HG03280 (cell line): ENCODE results near the gene KCTD2.
"Not testable (repeated sequence)": the region's sequence is repeated elsewhere in the genome, so short reads cannot be mapped to it uniquely, and the experiment has no call there.

Experiments
- ATAC-seq: cut with Tn5 transposase; IDR thresholded peaks from one replicate; pipeline ENCODE4 v1.9.1; 2021; ENCODE audit warnings: mild to moderate bottlenecking, moderate library complexity; ENCODE audit not compliant: unreplicated experiment

The KCTD2 gene, protein sequence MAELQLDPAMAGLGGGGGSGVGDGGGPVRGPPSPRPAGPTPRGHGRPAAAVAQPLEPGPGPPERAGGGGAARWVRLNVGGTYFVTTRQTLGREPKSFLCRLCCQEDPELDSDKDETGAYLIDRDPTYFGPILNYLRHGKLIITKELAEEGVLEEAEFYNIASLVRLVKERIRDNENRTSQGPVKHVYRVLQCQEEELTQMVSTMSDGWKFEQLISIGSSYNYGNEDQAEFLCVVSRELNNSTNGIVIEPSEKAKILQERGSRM

DNA sequence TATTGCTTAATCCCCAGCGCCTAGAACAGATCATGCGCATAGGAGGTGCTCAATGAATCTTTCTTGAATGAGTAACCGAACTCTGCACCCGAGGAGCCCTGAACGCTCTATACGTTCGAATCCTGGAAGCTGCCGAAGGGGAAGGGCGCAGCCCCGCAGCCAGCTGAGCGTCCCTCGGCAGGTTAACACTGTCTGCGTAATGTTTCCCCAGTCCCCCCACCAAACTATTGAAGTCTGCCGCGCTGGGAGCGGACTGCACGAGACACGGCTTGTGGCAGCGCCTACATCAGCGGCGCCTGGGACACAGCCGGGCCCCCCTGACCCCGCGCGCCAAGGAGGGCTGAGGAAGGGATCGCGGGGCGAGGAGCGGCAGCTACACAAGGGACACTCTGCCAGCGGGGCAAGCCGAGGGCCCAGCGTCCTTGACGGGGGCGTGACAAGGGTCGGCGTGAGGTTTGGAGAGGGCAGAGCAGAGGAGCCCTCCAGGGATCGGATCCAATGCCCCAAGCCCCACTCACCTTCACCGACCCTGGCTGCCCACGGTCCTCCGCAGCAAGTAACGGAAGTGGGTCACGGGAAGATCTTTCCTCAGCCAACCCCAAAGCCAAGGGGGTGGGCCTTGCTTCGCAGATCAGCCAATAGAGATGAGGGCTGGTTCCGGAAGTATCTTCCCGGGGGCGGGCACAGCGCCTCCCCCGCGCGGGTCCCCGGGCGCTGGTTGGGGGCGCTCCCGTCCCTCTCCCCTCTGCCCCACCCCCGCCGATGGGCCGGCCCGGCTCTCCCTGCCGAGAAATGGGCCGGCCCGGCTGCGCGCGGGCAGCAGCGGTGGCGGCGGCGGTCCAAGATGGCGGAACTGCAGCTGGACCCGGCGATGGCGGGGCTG lies at the start of gene KCTD2, which contains the start of gene ATP5PD:
TSS of gene KCTD2 (plus strand) at position 819 of the 883 bp plus-strand sequence. CDS start at position 845, 26 bp downstream.
TSS of gene ATP5PD (minus strand) at position 563 of the 883 bp plus-strand sequence. CDS start 4,319 bp downstream, outside the sequence.
- ATAC-seq: peak; percentile 94

DNA sequence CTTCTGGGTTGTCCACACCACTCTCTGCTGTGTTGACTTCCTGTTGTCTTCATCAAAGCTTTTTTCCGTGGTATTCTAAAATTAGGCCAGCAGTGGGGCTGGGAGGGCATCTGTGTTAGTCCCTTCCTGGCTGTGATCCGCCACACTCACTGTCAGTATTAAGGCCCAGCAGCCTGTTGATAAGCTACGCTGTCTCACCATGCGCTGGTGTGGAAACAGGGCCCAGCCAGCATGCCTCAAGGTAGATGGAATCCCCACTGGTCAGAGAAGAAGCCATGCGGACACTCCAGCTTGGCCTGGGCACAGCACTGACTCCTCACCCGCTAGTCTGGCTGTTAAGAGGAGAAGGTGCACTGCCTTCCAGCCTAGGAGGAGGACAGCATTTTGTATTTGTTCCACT lies 48.2 kb upstream of the KCTD2 start:
- ATAC-seq: no peak

DNA sequence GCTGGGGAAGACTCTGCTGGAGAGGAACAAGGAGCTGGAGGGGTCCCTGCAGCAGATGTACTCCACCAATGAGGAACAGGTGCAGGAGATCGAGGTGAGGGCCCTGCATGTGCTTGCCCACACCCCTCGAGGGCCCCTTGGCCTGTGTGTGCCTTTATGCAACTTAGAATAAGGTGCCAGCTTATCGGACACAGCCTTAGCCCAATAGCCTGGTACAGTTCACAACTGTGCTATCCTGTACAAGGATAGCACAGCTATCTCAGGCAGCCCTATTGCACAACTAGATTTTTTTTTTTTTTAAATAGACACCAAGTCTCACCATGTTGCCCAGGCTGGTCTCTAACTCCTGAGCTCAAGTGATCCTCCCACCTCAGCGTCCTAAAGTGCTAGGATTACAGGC lies 47.5 kb upstream of the KCTD2 start:
- no peak for ATAC-seq

DNA sequence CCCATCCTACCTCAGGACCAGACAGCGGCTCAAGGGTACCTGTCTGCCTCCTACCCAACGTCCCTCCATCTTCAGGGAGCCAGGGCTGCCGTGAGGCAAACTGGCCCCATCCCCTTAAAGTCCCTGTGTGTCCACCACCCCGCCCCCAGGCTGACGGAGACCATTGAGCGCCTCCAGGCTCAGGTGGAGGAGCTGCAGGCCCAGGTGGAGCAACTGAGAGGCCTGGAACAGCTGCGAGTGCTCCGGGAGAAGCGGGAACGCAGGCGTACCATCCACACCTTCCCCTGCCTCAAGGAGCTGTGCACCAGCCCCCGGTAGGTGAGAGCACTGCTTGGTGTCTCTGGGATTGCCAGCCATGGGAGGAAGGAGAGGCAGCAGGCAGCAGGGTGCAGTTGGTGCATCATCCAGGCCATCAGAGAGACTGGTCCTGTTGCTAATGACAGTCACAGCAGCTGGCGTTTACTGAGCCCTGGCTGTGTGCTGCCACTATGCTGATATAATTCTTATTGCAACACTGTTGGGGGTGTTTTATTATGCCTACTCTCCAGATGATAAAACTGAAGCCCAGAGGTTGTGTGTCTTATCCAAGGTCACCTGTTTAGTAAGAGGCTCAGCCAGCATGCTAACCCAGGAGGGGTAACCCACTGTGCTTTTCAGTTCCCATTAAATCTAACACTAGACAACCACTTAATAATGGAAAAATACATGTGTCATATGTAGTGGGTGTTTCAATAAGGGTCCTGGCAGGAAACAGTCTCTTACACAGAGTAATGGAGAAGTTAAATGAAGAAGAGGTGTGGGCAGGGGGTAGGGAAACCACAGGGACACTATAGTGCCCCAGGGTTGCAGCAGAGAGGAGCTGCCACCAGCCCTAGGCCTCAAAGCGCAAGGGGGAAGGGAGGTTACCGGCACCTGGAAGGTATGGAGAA lies 44.8 kb upstream of the KCTD2 start:
- ATAC-seq: no peak

DNA sequence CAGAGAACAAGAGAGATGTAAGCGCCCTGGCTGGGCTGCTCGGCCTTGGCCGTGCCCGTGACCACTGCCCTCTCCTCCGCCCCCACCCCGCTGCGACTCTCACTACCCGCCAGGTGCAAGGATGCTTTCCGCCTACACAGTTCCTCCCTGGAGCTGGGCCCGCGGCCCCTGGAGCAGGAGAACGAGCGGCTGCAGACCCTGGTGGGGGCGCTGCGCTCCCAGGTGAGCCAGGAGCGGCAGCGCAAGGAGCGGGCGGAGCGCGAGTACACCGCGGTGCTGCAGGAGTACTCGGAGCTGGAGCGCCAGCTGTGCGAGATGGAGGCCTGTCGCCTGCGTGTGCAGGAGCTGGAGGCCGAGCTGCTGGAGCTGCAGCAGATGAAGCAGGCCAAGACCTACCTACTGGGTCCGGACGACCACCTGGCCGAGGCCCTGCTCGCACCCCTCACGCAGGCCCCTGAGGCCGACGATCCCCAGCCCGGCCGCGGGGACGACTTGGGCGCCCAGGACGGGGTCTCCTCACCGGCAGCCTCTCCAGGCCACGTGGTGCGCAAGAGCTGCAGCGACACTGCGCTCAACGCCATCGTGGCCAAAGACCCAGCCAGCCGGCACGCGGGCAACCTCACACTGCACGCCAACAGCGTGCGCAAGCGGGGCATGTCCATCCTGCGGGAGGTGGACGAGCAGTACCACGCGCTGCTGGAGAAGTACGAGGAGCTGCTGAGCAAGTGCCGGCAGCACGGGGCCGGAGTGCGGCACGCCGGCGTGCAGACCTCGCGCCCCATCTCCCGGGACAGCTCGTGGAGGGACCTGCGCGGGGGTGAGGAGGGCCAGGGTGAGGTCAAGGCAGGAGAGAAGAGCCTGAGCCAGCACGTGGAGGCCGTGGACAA lies 43.7 kb upstream of the KCTD2 start:
- ATAC-seq: no peak

DNA sequence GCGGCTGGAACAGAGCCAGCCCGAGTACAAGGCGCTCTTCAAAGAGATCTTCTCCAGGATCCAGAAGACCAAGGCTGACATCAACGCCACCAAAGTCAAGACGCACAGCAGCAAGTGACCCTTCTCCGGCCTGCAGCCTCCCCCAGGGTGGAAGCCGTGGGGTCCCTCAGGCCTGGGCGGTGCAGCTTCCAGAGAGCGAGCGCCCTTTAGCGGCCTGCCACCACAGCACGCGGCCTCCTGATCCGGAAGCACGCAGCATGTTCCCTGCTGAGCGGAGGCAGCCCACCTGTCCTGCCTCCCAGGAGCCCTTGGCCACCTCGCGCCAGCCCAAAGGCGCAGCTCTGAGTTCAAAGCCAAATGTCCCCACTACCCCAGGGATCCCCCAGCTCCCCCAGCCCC lies 43.1 kb upstream of the KCTD2 start:
- no peak for ATAC-seq

DNA sequence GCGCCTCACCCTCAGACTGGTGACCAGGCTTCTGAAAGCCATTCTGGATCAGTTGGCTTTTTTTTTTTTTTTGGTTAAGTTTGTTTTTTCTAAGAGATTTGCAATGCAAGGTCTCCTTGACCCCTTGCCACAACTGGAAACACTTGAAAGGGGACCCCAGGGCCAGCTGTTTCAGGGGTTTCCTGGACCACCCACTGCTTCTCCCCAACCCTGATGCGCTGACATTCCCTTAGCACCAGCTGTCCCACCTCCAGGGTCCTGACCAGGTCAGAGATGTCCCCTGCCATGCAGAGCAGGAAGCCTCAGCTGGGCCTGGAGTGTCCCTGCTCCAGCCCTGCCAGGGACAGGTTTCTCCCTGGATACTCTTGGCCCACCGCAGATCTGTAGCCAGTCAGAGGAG lies 42.7 kb upstream of the KCTD2 start:
- no peak for ATAC-seq

DNA sequence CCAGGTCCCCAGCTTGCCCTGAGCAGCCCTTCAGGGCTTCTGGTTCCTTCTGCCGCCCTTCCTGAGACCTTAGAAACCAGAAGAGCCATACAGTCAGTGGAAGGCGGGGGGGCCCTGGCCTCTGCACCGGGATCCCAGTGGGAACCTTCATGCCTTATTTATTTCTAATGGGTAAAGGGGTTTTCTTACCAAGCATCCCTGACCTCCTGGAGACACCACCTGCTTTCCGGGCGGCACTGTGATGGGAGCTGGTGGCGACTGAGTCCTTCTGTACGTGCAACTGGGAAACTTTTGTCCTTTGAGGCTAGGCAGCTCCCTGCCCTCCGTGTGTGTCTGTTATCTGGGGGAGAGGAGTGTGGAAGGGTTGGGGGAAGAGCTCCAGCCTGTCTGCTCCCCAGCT lies 41.7 kb upstream of the KCTD2 start:
- ATAC-seq: no peak

DNA sequence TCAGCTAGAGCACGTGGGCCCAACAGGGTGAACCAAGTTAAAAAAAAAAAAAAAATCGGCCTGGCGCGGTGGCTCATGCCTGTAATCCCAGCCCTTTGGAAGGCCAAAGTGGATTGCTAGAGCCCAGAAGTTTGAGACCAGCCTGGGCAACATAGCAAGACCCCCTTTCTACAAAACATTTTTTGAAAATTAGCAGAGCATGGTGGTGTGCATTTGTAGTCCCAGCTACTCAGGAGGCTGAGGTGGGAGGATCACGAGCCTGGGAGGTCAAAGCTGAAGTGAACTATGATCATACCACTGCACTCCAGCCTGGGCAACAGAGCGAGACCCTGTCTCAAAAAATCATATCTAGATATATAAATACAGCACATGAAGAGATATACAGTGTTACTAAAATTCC lies 40.9 kb upstream of the KCTD2 start:
- not testable (repeated sequence) for ATAC-seq

DNA sequence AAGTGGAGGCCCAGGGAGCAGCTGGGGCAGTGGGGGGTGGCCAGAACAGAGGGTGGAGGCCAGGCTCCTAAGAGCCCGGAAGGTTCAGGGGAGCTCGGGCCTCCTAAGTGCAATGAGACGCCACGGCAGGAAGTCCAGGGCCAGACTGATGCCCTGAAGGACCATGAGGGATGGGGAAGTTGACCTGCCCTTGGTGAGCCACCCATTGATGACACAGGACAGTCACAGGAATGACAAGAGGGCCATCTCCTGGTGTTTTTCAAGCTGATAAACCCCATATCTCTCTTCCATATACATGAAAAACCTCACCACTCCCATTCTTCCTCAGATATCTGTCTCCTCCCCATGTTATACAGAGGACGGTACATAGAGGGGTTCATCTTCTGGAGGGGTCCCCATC lies 40.4 kb upstream of the KCTD2 start:
- no peak for ATAC-seq

DNA sequence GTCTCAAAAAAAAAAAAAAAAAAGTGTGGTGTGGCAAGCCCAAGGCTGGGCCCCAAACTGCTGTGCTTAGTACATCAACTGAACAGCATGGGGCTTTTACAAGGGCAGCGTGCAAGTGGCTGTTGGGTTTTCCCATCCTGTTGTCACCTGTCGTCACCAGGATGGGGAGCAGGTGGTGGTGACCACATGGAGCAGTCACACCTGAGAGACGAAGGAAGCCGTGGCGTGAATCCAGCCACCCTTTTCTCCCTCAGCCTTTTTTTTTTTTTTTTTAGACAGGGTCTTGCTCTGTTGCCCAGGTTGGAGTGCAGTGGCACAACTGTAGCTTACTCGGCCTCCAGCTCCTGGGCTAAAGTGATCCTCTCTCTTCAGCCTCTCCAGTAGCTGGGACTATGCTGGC lies 38.7 kb upstream of the KCTD2 start:
- no peak for ATAC-seq

DNA sequence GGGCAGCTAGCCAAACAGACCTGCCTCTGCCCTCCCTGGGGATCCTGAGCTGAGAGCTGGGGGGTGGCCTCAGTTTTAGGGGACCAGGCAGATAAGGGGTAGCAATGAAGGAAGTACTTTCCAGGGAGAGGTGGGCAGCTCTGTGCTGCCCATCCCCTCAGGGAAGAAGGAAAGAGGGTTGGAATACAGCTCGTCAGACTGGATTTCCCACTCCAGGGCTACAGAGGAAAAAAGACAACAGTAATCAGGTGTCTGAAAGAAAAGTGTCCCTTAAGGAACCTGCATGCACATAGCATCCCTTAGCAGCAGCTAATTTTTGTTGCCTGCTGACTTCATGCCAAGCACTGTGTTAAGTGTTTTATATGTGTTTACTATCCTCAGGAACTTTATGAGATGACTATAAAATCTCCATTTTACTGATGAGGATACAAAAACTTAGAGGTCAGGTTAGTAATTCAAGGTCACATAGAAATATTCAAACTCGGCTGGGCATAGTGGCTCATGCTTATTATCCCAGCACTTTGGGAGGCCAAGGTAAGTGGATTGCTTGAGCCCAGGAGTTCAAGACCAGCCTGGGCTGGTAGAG lies 37.8 kb upstream of the KCTD2 start:
- no peak for ATAC-seq

DNA sequence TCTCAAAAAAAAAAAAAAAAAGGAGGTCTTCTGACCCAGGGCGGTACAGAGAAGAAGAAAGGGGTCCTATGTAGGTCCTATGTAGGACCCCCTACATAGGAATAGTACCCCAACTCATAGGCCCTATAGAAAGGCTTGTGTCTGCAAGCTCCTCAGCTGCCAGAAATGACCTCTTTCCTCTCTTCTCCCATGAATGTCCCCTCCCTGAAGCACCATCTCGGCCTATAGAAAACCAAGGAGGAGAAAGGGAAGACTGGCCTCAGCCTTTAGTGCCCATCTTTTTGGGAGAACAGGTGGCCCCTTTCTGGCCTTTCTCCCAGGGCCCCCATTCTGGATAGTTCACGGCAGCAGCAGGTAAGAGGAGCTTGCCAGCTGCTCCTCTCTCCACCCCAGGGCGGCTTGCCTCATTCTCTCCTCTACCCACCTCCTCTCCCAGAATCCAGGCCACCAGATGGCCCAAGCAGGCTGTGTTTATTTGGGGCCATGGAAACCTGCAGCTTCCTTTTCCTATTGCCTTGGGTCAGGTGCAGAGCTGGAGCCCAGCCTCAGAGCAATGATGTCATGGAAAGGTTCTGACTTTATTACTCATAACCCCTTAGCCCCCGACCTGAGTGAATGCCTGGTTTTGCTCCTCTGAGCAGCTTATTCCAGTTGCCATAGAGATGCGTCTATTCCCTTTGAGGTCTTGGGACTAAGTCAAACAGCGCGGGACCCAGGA lies 36.2 kb upstream of the KCTD2 start:
- no peak for ATAC-seq

DNA sequence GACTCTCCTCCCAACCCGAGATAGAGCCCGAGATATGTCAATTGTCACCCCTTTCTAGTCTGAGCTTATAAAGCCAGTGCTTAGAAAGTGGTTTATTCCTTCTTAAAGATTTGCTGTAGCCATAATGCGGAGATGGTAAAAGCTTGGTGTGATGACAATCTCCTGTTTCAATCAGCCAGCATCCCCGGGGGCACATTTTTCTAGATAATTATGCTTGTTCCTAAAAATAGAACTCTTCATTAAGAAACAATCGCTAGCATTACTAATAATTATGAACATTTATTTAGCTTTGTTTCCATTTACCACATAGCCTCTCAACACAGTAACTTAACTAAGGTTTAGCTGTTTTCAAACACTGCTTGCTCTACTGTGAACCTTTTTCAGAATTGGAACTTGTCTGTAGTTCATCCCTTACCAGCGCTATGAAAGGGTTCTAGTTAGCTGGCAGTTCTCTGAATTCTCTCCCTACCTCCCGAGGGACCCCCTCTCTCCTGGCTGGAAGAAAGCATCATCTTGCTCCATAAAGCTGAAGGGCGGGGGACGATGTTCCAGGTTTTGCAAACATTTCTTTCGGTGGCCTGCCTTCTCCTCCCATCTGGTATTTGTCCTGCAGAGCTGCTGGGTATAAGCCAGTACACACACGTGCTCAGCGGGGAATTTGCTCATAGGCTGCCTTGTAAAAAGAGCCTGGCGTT lies 35.5 kb upstream of the KCTD2 start:
- no peak for ATAC-seq

DNA sequence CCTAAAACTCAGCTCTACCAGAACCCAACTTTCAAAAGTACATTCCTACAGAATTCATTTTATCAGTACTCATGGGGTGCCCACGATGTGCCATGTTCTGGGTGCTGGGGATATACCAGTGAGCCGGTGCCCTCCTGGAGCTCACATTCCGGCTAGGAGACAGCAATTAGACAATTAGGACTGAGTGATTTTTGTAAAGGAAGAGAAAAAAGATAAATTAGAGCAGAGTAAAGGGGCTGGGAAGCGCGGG lies 35.0 kb upstream of the KCTD2 start:
- no peak for ATAC-seq

DNA sequence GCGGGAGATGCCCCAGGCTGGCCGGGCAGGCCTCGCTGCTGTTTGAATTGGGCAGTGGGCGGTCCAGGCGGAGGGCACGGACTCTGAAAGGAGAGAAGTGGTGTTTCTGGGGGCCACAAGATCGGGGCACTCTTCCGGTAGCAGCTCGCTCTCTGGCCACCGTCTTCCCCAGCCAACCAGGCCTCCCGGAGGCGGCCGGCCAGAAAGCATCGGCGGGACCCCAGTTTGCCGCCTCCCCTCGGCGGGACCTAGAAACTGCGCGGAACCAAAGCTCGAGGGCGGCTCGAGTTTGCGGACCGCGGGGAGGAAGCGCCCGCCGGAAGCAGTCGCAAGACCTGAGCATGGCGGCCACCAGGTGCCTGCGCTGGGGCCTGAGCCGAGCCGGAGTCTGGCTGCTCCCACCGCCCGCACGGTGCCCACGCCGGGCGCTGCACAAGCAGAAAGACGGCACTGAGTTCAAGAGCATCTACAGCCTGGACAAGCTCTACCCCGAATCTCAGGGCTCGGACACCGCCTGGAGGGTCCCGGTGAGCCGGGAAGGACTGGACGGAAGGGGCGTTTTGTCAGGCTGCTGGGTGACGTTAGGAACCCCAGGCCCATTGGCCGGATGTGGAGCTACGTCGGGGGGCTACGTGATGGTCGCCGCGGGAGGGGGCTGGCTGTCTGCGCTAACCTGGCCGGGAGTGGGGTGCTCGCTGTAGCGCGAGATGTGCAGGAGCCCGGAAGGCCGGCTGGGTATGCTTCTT lies 34.5 kb upstream of the KCTD2 start, which contains the start of gene MRPL58:
TSS of gene MRPL58 (plus strand) at position 325 of the 746 bp plus-strand sequence. CDS start at position 342, 17 bp downstream.
- ATAC-seq: peak; percentile 92

DNA sequence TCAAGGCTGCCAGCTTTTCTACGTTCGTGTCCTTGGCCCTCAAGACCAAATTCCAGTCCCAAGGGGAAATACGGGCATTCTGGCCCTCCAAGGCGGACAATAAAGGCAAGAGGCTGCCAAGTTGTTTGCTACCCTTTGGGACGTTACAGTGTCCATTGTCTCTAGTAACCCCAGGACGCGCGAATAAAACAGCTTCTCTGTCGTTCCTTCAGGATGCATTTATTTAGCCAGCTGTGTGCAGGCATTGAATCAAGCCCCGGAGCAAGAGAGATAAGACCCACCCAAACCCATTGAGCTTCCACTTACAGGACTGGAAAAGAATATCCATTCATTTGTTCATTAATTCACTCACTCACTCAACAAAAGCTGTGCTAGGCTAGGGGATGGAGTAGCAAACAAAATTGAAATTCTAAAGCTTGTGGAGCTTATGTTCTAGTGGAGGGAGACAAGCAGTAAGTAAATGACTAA lies 33.9 kb upstream of the KCTD2 start:
- ATAC-seq: no peak

DNA sequence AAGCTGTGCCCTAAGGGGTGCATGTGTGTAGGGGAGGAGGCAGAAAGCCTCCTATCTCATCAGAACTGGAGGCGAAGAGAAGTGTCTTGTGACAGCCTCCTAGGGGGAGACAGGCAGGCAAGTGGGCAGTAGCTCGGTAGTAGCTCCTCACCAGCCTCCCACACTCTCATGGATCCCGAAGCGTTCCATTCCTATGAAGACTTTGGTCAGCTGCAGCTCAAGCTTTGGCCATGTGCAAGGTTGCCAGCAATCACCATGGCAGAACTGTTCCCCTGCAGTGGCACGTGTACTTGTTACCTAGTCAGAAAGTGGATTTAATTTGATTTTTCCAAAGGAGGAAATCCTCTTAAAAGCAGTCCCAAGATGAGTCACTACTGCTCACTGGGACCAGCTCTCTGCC lies 27.9 kb upstream of the KCTD2 start:
- no peak for ATAC-seq
